NB4 (cell line): Measurements from ENCODE around the gene SH3PXD2A.

Experiments used
- CTCF ChIP-seq: IDR thresholded peaks from one replicate; pipeline ENCODE4 v1.5.1; 2012; ENCODE audit warnings: low read depth, low read length
- MAX ChIP-seq: IDR thresholded peaks from 2 replicates; pipeline ENCODE4 v1.6.1; 2011; ENCODE audit warnings: low read depth, low read length
- MYC ChIP-seq: IDR thresholded peaks from 2 replicates; pipeline ENCODE4 v1.6.1; 2011; ENCODE audit warnings: low read depth, low read length
- POLR2A ChIP-seq: IDR thresholded peaks from 2 replicates; pipeline ENCODE4 v1.6.1; 2011; ENCODE audit warnings: mild to moderate bottlenecking; ENCODE audit not compliant: insufficient read length; ENCODE audit errors: extremely low read depth

- TF ChIP-seq CTCF (peak; percentile 83), POLR2A (no peak), MAX (no peak), MYC (no peak)
Observed at GRCh38 chr10:103564776-103565520, 290.4 kb downstream of the SH3PXD2A start.
